Fibroblast of upper back skin (primary cell): ENCODE data around the gene RNF225.
A peak's percentile ranks its signal among the peaks of the same experiment; 100 is the strongest.
"Not testable (repeated sequence)": the region's sequence is repeated elsewhere in the genome, so short reads cannot be mapped to it uniquely, and the experiment has no call there.

Source experiments
- DNase-seq: peaks from one replicate; pipeline ENCODE4 v3.0.0-alpha.2; 2013

Gene RNF225

GRCh38 chr19:58387338-58388174 lies 7.9 kb upstream of the RNF225 start:
- DNase-seq, result no peak

- DNase-seq, result no peak
Measured at GRCh38 chr19:58388175-58388526, 7.3 kb upstream of the RNF225 start.

GRCh38 chr19:58392945-58393724 lies 2.3 kb upstream of the RNF225 start:
- DNase-seq, result no peak

- DNase-seq, result no peak
Measured at GRCh38 chr19:58393725-58394033, 1.8 kb upstream of the RNF225 start.

- DNase-seq, result no peak
Measured at GRCh38 chr19:58394821-58395219, 636 bp upstream of the RNF225 start.

- no peak for DNase-seq
Measured at GRCh38 chr19:58395979-58396627, 647 bp downstream of the RNF225 start.

GRCh38 chr19:58396691-58397532 lies 1.5 kb downstream of the RNF225 start:
- DNase-seq, result no peak

GRCh38 chr19:58397533-58398037 lies 2.1 kb downstream of the RNF225 start:
- DNase-seq, result no peak

GRCh38 chr19:58398087-58398486 lies 2.6 kb downstream of the RNF225 start:
- DNase-seq, result no peak

- DNase-seq, result no peak
Measured at GRCh38 chr19:58398545-58398944, 3.1 kb downstream of the RNF225 start.

GRCh38 chr19:58399903-58400302 lies 4.4 kb downstream of the RNF225 start:
- DNase-seq, result no peak

GRCh38 chr19:58400316-58400915 lies 5.0 kb downstream of the RNF225 start:
- DNase-seq, result no peak

- peak; percentile 99 for DNase-seq
Measured at GRCh38 chr19:58400916-58401839, 5.7 kb downstream of the RNF225 start.

- no peak for DNase-seq
Measured at GRCh38 chr19:58401840-58402421, 6.5 kb downstream of the RNF225 start.

- DNase-seq, result not testable (repeated sequence)
Measured at GRCh38 chr19:58403920-58404478, 8.5 kb downstream of the RNF225 start.

- DNase-seq, result no peak
Measured at GRCh38 chr19:58406818-58407657, 11.6 kb downstream of the RNF225 start.

- DNase-seq, result no peak
Measured at GRCh38 chr19:58407658-58408151, 12.2 kb downstream of the RNF225 start.

- DNase-seq, result peak; percentile 96
Measured at GRCh38 chr19:58408152-58409009, 12.9 kb downstream of the RNF225 start, which contains the start of gene ZNF584. TSS of gene ZNF584 (plus strand) at chr19:58408649. CDS start at chr19:58409148, 499 bp downstream.
